GM18507 (cell line): ENCODE measurements around the gene USP46.

Source experiments
- DNase-seq: peaks from one replicate; pipeline ENCODE4 v3.0.0; 2011; ENCODE audit warnings: low read depth; ENCODE audit not compliant: insufficient read length; ENCODE audit errors: extremely low spot score
- FAIRE-seq: peaks from 2 replicates; lab custom pipeline; 2011; peaks lifted over from hg19 to GRCh38; lab: Jason Lieb, UNC

USP46 gene

DNA sequence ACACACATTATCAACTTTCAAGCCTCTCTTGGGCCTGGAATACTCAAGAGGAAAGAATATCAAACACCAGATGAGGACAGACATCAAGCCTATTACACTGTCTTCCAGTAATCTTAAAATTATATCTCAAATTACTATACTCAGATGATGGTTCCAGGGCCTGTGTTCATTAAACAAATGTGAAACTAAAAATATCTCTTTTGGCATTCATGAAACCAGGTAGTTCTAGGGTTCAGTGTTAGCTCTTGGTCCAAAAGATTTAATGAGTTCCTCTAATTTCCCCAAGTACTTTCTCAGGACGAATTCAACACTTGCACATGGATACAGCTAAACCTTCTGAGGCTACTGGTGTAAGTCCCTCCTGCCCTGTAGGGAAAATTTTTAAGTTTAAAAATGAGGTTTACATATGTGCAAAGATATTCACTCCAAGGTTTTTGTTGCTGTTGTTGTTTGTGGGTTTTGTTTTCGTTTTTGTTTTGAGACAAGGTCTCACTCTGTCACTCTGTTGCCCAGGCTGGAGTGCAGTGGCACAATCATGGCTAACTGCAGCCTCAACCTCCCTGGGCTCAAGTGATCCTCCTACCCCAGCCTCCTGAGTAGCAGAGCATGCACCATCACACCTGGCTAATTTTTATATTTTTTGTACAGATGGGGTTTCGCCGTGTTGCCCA is 79.4 kb downstream of the USP46 start:
- FAIRE-seq (no peak), DNase-seq (no peak)

GRCh38 chr4:52578951-52579350 is 80.2 kb downstream of the USP46 start:
- no peak for DNase-seq
- no peak for FAIRE-seq

DNA sequence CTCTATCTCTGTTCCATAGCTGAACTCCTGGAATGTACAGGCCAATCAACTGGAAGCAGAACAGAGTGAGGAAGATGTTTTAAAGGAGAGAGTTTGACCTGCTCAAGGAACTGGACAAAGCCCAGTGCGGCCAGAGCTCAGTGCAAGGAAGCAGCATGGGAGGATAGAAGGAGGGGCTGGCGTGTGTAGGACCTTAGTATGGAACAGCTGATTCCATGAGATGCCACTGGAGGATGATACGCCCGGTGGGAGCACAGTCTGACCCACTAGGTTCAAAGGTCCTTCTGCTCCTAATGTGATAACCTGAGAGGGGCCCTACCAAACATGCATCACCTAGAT is 81.5 kb downstream of the USP46 start:
- DNase-seq (no peak), FAIRE-seq (no peak)

GRCh38 chr4:52576961-52577623 is 82.0 kb downstream of the USP46 start:
- no peak for DNase-seq
- FAIRE-seq, result no peak

GRCh38 chr4:52576326-52576725 is 82.8 kb downstream of the USP46 start:
- FAIRE-seq, result no peak
- DNase-seq, result no peak

DNA sequence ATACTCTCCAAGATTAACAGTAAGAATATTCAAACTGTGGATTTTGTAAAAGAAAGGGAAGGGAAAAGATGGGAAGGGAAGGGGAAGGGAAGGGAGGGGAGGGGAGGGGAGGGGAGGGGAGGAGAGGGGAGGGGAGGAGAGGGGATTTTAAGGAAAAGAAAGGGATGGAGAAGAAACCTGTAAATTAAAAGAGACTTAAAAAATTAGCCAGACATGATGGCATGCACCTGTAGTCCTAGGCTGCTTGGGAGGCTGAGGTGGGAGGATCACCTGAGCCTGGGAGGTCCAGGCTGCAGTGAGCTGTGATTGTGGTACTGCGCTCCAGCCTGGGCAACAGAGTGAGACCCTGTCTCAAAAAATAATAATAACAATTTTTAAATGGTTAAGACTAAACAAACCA is 83.7 kb downstream of the USP46 start:
- FAIRE-seq (no peak), DNase-seq (no peak)

DNA sequence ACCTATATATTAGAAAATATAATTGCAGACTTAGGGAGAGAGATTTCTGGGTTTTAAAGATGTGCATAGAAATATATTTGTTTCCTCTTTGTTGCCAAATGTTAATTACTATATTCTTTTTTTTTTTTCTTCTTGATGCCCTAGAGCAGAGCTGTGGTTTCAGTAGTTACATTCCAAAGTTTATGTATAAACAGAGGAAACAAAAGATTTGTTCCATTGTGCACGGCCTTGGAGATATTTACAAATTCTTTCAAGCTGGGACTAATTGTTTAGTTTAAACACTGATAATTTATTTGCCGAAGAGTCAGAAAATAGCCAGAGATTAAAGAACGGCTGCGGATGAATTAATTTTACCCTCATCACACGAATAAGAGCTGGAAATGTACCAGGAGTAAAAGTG is 85.1 kb downstream of the USP46 start:
- no peak for DNase-seq
- FAIRE-seq, result no peak

DNA sequence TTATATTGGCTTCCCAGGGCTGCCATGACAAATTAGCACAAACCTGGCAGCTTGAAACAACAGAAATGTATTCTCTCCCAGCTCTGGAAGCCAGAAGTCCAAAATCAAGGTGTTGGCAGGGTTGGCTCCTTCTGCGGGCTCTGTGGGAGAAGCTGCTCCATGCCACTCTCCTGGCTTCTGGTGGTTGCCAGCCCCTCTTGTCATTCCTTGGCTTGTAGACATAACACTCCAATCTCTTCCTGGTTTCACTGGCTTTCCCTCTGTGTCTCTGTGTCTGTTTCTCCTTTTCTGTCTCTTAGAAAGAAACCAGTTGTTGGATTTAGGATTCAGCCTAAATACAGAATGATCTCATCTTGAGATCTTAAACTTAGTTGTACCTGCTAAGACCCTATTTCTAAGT is 85.5 kb downstream of the USP46 start:
- DNase-seq (no peak), FAIRE-seq (no peak)

DNA sequence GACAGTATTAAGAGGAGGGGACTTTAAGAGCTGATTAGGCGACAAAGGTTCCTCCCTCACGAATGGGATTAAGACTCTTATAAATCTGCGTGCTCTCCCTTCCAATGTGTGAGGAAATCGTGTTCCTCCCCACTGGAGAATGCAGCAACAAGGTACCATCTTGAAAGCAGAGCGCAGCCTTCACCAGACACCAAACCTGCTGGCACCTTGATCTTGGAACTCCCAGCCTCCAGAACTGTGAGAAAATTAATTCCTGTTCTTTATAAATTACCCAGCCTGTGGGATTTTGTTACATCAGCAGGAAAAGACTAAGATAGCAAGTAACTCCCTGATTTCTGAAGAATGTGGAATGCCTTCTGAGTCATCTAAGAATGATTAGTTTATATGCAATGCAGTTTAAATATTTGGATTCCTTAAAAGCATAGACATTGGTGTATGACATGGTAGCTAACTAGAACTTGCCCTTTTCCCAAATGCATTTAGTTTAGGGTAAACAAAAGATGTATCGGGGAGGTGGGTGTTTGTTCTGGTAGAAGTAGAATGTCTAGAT is 86.1 kb downstream of the USP46 start:
- FAIRE-seq, result no peak
- no peak for DNase-seq

DNA sequence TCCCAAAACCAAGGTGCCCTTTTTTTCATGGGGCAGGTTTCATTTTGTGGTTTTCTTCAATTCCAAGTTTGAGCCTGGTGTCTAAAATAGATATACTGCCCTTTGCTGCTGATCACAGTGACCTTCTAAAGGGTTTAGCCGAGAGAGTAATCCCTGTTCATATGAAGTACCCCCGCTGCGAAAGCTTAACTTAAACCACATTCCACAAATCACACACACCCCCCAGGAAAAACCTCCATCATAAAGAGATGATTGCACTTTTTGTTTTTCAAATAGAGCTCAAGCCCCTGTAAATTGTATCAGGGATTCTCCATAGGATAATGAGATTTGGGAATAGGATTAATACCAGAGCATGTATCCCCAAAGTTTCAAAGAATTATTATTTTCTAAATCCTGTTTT is 90.8 kb downstream of the USP46 start:
- FAIRE-seq (no peak), DNase-seq (no peak)

- FAIRE-seq (no peak), DNase-seq (no peak)
These were observed 92.7 kb downstream of the USP46 start for GRCh38 chr4:52566136-52567031.

- FAIRE-seq (no peak), DNase-seq (no peak)
These were observed 98.2 kb downstream of the USP46 start for GRCh38 chr4:52560844-52561280.

- no peak for DNase-seq
- no peak for FAIRE-seq
These were observed 103.8 kb downstream of the USP46 start for GRCh38 chr4:52555356-52555716.

DNA sequence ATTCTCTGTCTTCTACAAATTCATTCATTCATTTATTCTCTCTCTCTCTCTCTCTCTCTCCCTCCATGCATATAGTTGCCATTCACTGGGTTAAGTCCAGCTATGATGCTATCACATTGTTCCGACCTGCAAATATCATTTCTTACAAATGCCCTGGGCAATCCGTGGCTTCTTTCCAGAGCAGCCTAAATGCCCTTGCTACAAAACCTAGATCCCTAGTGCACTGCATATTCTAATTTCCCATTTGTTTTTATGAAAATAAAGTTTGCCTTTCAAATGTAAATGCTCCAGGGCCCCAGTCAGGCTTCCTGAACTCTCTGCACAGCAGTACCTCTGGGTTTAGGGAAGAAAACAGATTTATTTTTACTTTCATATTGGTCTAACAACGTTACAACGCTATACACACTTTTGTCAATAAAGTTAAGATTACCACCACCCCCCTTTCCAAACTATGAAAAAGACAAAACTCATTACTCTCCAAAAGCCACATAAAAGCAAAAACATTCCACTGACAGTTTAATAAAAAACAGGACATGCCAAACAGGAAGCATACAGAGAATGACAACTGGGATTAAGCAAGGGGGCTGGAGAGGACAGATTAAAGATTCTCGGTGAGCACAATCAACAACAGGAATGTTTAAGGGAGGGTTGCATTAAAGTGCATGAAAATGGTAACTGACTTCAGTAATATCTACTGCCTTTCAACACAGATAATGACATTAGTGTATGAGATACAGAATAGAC is 104.3 kb downstream of the USP46 start:
- FAIRE-seq (no peak), DNase-seq (no peak)

GRCh38 chr4:52552778-52553177 is 106.3 kb downstream of the USP46 start:
- FAIRE-seq, result no peak
- no peak for DNase-seq

GRCh38 chr4:52551487-52551886 is 107.6 kb downstream of the USP46 start:
- FAIRE-seq, result no peak
- DNase-seq, result no peak

DNA sequence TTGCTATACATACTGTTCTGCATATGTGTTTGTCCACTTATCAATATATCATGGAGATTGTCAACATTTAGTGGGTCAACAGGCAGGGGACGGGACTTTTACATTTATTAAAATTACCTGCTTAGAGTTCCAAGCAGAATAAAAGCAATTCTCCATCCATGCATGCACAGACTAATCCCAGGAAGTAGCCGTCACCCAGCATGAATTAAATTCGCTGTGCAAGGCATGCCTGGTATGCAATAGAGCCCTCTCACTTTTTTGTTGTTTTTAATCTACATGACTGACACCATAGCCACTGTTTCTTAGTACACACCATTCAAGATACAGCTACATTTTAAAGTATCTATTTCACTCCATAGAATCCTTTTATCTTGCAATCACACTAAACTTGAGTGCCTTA is 108.9 kb downstream of the USP46 start:
- no peak for DNase-seq

DNA sequence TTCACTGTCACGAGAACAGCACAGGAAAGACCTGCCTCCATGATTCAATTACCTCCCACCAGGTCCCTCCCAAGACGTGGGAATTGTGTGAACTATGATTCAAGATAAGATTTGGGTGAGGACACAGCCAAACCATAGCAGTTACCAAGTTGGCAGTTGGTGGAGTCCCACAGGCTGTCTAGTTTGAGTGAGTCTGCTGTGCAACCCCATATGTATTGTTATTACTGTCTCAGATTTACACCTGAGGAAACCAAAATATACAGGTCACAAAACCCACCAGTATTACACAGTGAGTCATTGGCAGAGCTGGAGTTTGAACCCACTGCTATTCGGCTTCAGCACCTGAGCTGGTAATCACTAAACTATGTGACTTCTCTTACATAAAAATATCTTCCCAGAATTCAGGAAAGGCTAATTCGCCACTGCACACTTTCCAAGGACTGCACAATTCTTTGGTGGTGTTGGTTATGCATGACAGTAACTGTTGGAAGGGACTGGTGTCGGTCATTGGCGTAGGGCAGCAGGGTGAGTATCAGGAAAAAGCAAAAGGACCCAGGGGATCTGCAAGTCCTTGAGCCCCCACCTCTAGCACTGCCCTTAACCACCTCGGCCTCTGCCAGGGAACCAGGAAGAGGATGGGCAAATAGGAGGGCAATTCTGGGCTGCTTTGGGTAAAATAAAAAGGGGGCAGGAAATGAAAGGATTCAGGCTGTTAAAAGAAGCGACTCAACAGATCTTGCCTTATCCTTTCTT is 110.1 kb downstream of the USP46 start:
- no peak for DNase-seq
- FAIRE-seq, result no peak

More for the DNA sequence above, 108.9 kb downstream of the USP46 start:
- no peak for FAIRE-seq

DNA sequence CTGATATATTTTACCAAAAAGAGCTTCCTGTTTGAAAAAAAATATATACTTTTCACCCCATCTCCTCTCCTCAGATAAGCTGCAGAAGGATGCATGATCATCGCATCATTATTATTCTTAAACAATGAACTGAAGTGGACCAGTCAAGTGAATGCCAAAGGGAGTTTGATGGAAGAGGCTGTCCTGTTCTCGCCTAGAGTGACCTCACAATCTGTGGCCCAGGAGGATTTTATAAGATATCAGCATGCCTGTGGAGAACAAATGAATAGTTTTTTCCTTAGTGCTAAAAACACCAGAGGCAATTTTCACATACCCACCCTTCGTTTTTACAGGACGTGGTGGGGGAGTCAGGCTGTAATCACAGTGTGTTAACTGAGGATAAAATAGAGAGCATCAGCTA is 112.7 kb downstream of the USP46 start:
- DNase-seq (no peak), FAIRE-seq (no peak)
